Naive B cell (primary cell): ENCODE data around the gene SAT1. TPM values are rescaled to one million over a fixed set of nuclear protein-coding genes. Genes with fewer than 3 reads are reported as not detected.
A peak's percentile ranks its signal among the peaks of the same experiment; 100 is the strongest.

ENCODE experiments used
- ATAC-seq, 2 donors: fragments of 150-1000 bp; cut with Tn5 transposase; 2 replicates each; pipeline ENCODE4 v1.10.0; 2021; ENCODE audit warnings: low read depth in 2 of 2, mild to moderate bottlenecking in 2 of 2, moderate library complexity in 2 of 2
- DNase-seq: peaks from one replicate; pipeline ENCODE4 v3.0.0; 2022
- H3K27ac Mint-ChIP-seq, 6 donors: one replicate each; pipeline ENCODE4 v1.8.0; 2020 to 2022; ENCODE audit warnings: mild to moderate bottlenecking in 6 of 6, mixed read lengths in 6 of 6, moderate library complexity in 5 of 6, inconsistent platforms in 2 of 6
- H3K27me3 Mint-ChIP-seq, 3 donors: one replicate each; pipeline ENCODE4 v1.8.0; 2021 to 2022; ENCODE audit warnings: mixed read lengths in 3 of 3, mild to moderate bottlenecking in 1 of 3
- H3K36me3 Mint-ChIP-seq, 2 donors: one replicate each; pipeline ENCODE4 v1.8.0; 2020 to 2022; ENCODE audit warnings: mixed read lengths in 2 of 2, inconsistent platforms in 1 of 2, mild to moderate bottlenecking in 1 of 2
- H3K4me1 Mint-ChIP-seq, 3 donors: one replicate each; pipeline ENCODE4 v1.8.0; 2020 to 2022; ENCODE audit warnings: mixed read lengths in 3 of 3, inconsistent platforms in 1 of 3, mild to moderate bottlenecking in 1 of 3, moderate library complexity in 1 of 3
- H3K4me3 Mint-ChIP-seq, 8 donors: one replicate each; pipeline ENCODE4 v1.8.0; 2020 to 2022; ENCODE audit warnings: mild to moderate bottlenecking in 8 of 8, mixed read lengths in 8 of 8, moderate library complexity in 8 of 8, inconsistent platforms in 2 of 8
- H3K9me3 Mint-ChIP-seq, 7 donors: one replicate each; pipeline ENCODE4 v1.8.0; 2020 to 2022; ENCODE audit warnings: mixed read lengths in 7 of 7, mild to moderate bottlenecking in 5 of 7, inconsistent platforms in 2 of 7, moderate library complexity in 1 of 7
- polyA plus RNA-seq, 6 donors: library from polyadenylated mRNA; unstranded; fragments of 300-500 nt; fragmentation: Illumina TruSeq; gene quantifications; one replicate each; pipeline ENCODE4 v1.2.3, GENCODE V29; 2021; ENCODE audit warnings: low read depth in 6 of 6

The SAT1 gene
- polyA plus RNA-seq, 6 donors from 2014 or later: 114 to 204 (median 165) TPM

- peak; percentile 10 to 22 for ATAC-seq
- peaks cover 18 to 44% (median 25%) of the 10 kb centered on the region in 3 donors for H3K4me1 Mint-ChIP-seq
- H3K27ac Mint-ChIP-seq: peak overlapping the region; percentile 94 to 99 (median 98)
- H3K36me3 Mint-ChIP-seq: peaks cover 12 to 22% of the 10 kb centered on the region in 2 donors
- peak overlapping the region; percentile 86 to 98 (median 96) for H3K4me3 Mint-ChIP-seq
- peak; percentile 51 for DNase-seq
- no peaks in the 10 kb centered on the region for H3K27me3 Mint-ChIP-seq
- peaks cover 0 to 5% (median 0%) of the 10 kb centered on the region in 7 donors for H3K9me3 Mint-ChIP-seq
Measured at GRCh38 chrX:23784470-23785331, 1.7 kb downstream of the SAT1 start.

- Mint-ChIP-seq H3K36me3 (peaks cover 12 to 22% of the 10 kb centered on the region in 2 donors), H3K27me3 (no peaks in the 10 kb centered on the region), H3K27ac (peak overlapping the region in 4 of 6 donors; percentile 47 to 99 (median 96)), H3K4me3 (peak overlapping the region in 4 of 8 donors; percentile 9 to 98 (median 94)), H3K9me3 (peaks cover 0 to 5% (median 0%) of the 10 kb centered on the region in 7 donors), H3K4me1 (peaks cover 18 to 44% (median 25%) of the 10 kb centered on the region in 3 donors)
- ATAC-seq (no peak), DNase-seq (no peak)
Measured at GRCh38 chrX:23785580-23785979, 2.6 kb downstream of the SAT1 start.

- H3K27me3 Mint-ChIP-seq: no peaks in the 10 kb centered on the region
- peaks cover 0 to 5% (median 0%) of the 10 kb centered on the region in 7 donors for H3K9me3 Mint-ChIP-seq
- no peak for ATAC-seq
Measured at GRCh38 chrX:23786268-23786815, 3.4 kb downstream of the SAT1 start.

GRCh38 chrX:23787745-23788118, 4.8 kb downstream of the SAT1 start:
- H3K27ac Mint-ChIP-seq: no peak overlapping the region
- ATAC-seq: no peak
- peaks cover 0 to 5% (median 0%) of the 10 kb centered on the region in 7 donors for H3K9me3 Mint-ChIP-seq
- no peak overlapping the region for H3K4me3 Mint-ChIP-seq
- peaks cover 12 to 22% of the 10 kb centered on the region in 2 donors for H3K36me3 Mint-ChIP-seq
- no peak for DNase-seq
- peaks cover 15 to 26% (median 19%) of the 10 kb centered on the region in 3 donors for H3K4me1 Mint-ChIP-seq
- no peaks in the 10 kb centered on the region for H3K27me3 Mint-ChIP-seq

More at GRCh38 chrX:23786268-23786815, 3.4 kb downstream of the SAT1 start:
- peak overlapping the region in 2 of 6 donors; percentile 18 to 56 for H3K27ac Mint-ChIP-seq
- H3K36me3 Mint-ChIP-seq: peaks cover 12 to 22% of the 10 kb centered on the region in 2 donors
- DNase-seq: no peak
- H3K4me3 Mint-ChIP-seq: no peak overlapping the region
- peaks cover 18 to 37% (median 22%) of the 10 kb centered on the region in 3 donors for H3K4me1 Mint-ChIP-seq

- no peak overlapping the region for H3K4me3 Mint-ChIP-seq
- no peak overlapping the region for H3K27ac Mint-ChIP-seq
- DNase-seq (no peak), ATAC-seq (no peak)
- H3K9me3 Mint-ChIP-seq: peaks cover 0 to 5% (median 0%) of the 10 kb centered on the region in 7 donors
- H3K36me3 Mint-ChIP-seq: peaks cover 12 to 22% of the 10 kb centered on the region in 2 donors
- H3K4me1 Mint-ChIP-seq: peaks cover 13 to 25% (median 18%) of the 10 kb centered on the region in 3 donors
- H3K27me3 Mint-ChIP-seq: no peaks in the 10 kb centered on the region
Measured at GRCh38 chrX:23788521-23788920, 5.5 kb downstream of the SAT1 start.

GRCh38 chrX:23788946-23789345, 6.0 kb downstream of the SAT1 start:
- Mint-ChIP-seq H3K4me3 (no peak overlapping the region), H3K36me3 (peaks cover 8 to 17% of the 10 kb centered on the region in 2 donors), H3K9me3 (peaks cover 0 to 2% (median 0%) of the 10 kb centered on the region in 7 donors), H3K27me3 (no peaks in the 10 kb centered on the region), H3K4me1 (peaks cover 8 to 21% (median 15%) of the 10 kb centered on the region in 3 donors), H3K27ac (no peak overlapping the region)
- no peak for ATAC-seq
- no peak for DNase-seq

GRCh38 chrX:23789386-23790154, 6.6 kb downstream of the SAT1 start:
- no peak for DNase-seq
- no peak for ATAC-seq
- no peak overlapping the region for H3K27ac Mint-ChIP-seq
- no peak overlapping the region for H3K4me3 Mint-ChIP-seq
- H3K27me3 Mint-ChIP-seq: no peaks in the 10 kb centered on the region
- H3K9me3 Mint-ChIP-seq: no peaks in the 10 kb centered on the region
- peaks cover 2 to 15% (median 9%) of the 10 kb centered on the region in 3 donors for H3K4me1 Mint-ChIP-seq
- H3K36me3 Mint-ChIP-seq: peaks cover 2 to 11% of the 10 kb centered on the region in 2 donors

- Mint-ChIP-seq H3K9me3 (no peaks in the 10 kb centered on the region), H3K27me3 (no peaks in the 10 kb centered on the region), H3K36me3 (peaks cover 0 to 6% of the 10 kb centered on the region in 2 donors), H3K4me3 (no peak overlapping the region), H3K27ac (no peak overlapping the region), H3K4me1 (peaks cover 0 to 10% (median 5%) of the 10 kb centered on the region in 3 donors)
- DNase-seq (no peak), ATAC-seq (no peak)
Measured at GRCh38 chrX:23790155-23790497, 7.2 kb downstream of the SAT1 start.

GRCh38 chrX:23792861-23793553, 10.0 kb downstream of the SAT1 start:
- H3K4me3 Mint-ChIP-seq: no peak overlapping the region
- no peaks in the 10 kb centered on the region for H3K36me3 Mint-ChIP-seq
- no peaks in the 10 kb centered on the region for H3K9me3 Mint-ChIP-seq
- no peak overlapping the region for H3K27ac Mint-ChIP-seq
- H3K27me3 Mint-ChIP-seq: no peaks in the 10 kb centered on the region
- H3K4me1 Mint-ChIP-seq: no peaks in the 10 kb centered on the region
- DNase-seq (no peak), ATAC-seq (no peak)

- no peaks in the 10 kb centered on the region for H3K4me1 Mint-ChIP-seq
- no peaks in the 10 kb centered on the region for H3K36me3 Mint-ChIP-seq
- H3K4me3 Mint-ChIP-seq: no peak overlapping the region
- H3K27ac Mint-ChIP-seq: no peak overlapping the region
- H3K9me3 Mint-ChIP-seq: no peaks in the 10 kb centered on the region
- ATAC-seq (no peak), DNase-seq (no peak)
- no peaks in the 10 kb centered on the region for H3K27me3 Mint-ChIP-seq
Measured at GRCh38 chrX:23795221-23795620, 12.2 kb downstream of the SAT1 start.

GRCh38 chrX:23797371-23798128, 14.6 kb downstream of the SAT1 start:
- Mint-ChIP-seq H3K4me3 (no peak overlapping the region), H3K36me3 (no peaks in the 10 kb centered on the region)

GRCh38 chrX:23799469-23800065, 16.6 kb downstream of the SAT1 start:
- ATAC-seq: no peak
- Mint-ChIP-seq H3K36me3 (peaks cover 0 to 5% of the 10 kb centered on the region in 2 donors), H3K4me1 (peaks cover 0 to 7% (median 4%) of the 10 kb centered on the region in 3 donors), H3K27me3 (no peaks in the 10 kb centered on the region), H3K9me3 (peaks cover 0 to 4% (median 0%) of the 10 kb centered on the region in 7 donors), H3K27ac (peak overlapping the region in 1 of 6 donors; percentile 22), H3K4me3 (peak overlapping the region in 1 of 8 donors; percentile 25)
- DNase-seq: no peak

More at GRCh38 chrX:23797371-23798128, 14.6 kb downstream of the SAT1 start:
- H3K4me1 Mint-ChIP-seq: peaks cover 0 to 4% (median 0%) of the 10 kb centered on the region in 3 donors
- DNase-seq (no peak), ATAC-seq (no peak)
- no peaks in the 10 kb centered on the region for H3K27me3 Mint-ChIP-seq
- H3K27ac Mint-ChIP-seq: no peak overlapping the region
- no peaks in the 10 kb centered on the region for H3K9me3 Mint-ChIP-seq
